Duodenal mucosa (tissue), 2 donors: ENCODE results near the gene GRHL1.
"Not testable (repeated sequence)": the region's sequence is repeated elsewhere in the genome, so short reads cannot be mapped to it uniquely, and the experiment has no call there.

Experiments used
- H3K27ac ChIP-seq: one replicate; pipeline ENCODE4 v1.7.0; 2013; ENCODE audit warnings: low read depth, low read length
- H3K27me3 ChIP-seq, 2 donors: one replicate each; pipeline ENCODE4 v1.7.0; 2013; ENCODE audit warnings: low read length in 2 of 2, control low read depth in 1 of 2; ENCODE audit not compliant: insufficient read depth in 2 of 2, control insufficient read depth in 1 of 2
- H3K36me3 ChIP-seq, 2 donors: one replicate each; pipeline ENCODE4 v1.7.0; 2013; ENCODE audit warnings: low read length in 2 of 2, control low read depth in 1 of 2; ENCODE audit not compliant: insufficient read depth in 2 of 2, control insufficient read depth in 1 of 2
- H3K4me1 ChIP-seq, 2 donors: one replicate each; pipeline ENCODE4 v1.7.0; 2013; ENCODE audit warnings: low read length in 2 of 2, control low read depth in 1 of 2; ENCODE audit not compliant: insufficient read depth in 2 of 2, control insufficient read depth in 1 of 2
- H3K4me3 ChIP-seq, 2 donors: one replicate each; pipeline ENCODE4 v1.7.0; 2013; ENCODE audit warnings: low read length in 2 of 2, low read depth in 1 of 2
- H3K9ac ChIP-seq, 2 donors: one replicate each; pipeline ENCODE4 v1.7.0; 2013; ENCODE audit warnings: low read length in 2 of 2, low read depth in 1 of 2
- H3K9me3 ChIP-seq, 2 donors: one replicate each; pipeline ENCODE4 v1.7.0; 2013; ENCODE audit warnings: low read length in 2 of 2, control low read depth in 1 of 2; ENCODE audit not compliant: control insufficient read depth in 1 of 2

Gene GRHL1

DNA sequence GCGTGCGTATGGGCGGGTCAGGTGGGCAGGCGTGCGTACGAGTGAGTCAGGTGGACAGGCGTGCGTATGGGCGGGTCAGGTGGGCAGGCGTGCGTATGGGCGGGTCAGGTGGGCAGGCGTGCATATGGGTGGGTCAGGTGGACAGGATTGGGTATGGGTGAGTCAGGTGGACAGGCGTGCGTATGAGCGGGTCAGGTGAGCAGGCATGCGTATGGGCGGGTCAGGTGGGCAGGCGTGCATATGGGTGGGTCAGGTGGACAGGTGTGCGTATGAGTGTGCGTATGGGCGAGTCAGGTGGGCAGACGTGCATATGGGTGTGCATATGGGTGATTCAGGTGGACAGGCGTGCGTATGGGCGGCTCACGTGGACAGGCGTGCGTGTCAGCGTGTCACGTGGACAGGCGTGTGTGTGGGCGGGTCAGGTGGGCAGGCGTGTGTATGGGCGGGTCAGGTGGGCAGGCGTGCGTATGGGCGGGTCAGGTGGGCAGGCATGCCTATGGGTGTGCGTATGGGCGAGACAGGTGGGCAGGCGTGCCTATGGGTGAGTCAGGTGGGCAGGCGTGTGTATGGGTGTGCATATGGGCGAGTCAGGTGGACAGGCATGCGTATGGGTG is 64.0 kb downstream of the GRHL1 start:
- H3K4me3 ChIP-seq, H3K27ac ChIP-seq, H3K9ac ChIP-seq, H3K9me3 ChIP-seq, H3K4me1 ChIP-seq, H3K27me3 ChIP-seq, H3K36me3 ChIP-seq: not testable (repeated sequence)

DNA sequence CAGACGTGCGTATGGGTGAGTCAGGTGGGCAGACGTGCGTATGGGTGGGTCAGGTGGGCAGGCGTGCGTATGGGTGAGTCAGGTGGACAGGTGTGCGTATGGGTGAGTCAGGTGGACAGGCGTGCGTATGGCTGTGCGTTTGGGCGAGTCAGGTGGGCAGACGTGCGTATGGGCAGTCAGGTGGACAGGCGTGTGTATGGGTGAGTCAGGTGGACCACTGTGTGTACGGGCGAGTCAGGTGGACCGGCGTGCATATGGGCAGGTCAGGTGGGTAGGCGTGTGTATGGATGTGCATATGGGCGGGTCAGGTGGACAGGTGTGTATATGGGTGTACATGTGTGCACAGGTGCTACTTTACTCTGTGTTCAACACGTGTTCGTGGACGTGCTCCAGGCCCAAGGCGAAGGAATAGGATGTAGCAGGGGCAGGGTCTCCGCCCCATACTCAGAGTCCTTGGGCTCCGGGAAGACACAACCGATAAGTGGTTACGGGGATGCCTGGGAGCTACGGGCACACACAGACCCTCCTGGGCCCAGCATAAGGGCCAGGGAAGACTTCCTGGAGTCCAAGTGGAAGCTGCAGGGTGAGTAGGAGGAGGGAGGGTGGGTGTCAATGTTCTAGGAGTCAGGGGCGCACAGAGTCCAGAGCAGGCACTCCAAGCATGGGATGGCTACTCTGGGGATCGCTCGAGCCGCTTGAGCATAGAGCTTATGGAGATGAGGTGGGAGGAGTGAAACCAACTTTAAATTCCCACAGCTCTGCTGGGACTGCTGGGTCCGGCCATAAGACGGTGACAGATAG is 64.7 kb downstream of the GRHL1 start:
- Histone ChIP-seq H3K9ac (no peak overlapping the region), H3K9me3 (no peaks in the 10 kb centered on the region), H3K27ac (no peak overlapping the region), H3K4me1 (no peaks in the 10 kb centered on the region), H3K27me3 (no peaks in the 10 kb centered on the region), H3K4me3 (no peak overlapping the region), H3K36me3 (no peaks in the 10 kb centered on the region)

DNA sequence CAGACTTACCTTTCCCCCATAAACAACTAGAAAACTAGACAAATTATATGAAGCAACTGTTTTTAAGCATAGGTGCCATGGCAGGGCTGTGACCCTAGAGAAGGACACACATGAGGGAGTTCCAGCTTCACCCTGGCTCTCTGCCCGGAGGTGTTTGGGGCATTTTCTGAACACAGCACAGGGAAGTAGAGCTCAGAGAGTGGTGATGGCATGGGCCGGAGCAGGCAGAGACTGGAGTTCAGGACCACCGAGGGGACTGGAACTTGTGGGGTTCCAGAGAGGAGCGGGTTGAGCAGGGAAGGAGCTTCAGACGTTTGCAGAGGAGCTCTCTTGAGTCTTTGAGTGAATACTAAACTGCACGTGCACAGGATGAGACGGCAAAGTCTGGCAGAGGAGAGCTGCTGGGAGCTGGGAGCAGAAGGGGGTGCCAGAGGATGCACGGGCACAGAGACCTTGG is 65.3 kb downstream of the GRHL1 start:
- no peaks in the 10 kb centered on the region for H3K4me1 ChIP-seq
- H3K9ac ChIP-seq = no peak overlapping the region
- H3K9me3 ChIP-seq = no peaks in the 10 kb centered on the region
- H3K4me3 ChIP-seq = no peak overlapping the region
- H3K36me3 ChIP-seq = no peaks in the 10 kb centered on the region
- H3K27ac ChIP-seq = no peak overlapping the region
- H3K27me3 ChIP-seq = no peaks in the 10 kb centered on the region

DNA sequence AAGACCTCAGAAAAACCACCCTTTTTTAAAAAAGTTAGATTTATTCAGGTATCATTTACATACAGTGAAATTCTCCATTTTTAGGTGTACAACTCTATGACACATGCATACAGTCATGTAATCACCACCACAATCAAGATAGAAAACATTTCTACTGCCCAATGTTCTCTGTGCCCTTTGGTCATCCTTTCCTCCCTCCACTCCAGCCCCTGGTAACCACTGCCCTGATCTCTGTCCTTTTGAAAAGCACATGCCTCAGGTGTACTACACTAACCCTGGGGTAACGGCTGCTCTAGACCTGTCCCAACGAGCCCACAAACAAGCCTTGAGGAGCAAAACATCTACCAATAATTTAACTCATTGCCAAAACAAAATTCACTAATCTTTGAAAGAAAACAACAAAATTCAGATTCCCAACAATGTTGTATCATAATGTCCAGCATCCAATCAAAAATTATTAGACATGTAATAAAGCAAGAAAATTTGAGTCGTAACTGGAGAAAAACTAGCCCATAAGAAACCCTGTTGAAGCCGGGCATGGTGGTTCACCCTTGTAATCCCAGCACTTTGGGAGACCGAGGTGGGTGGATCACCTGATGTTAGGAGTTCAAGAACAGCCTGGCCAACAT is 65.9 kb downstream of the GRHL1 start:
- no peaks in the 10 kb centered on the region for H3K36me3 ChIP-seq
- peaks cover 0 to under 1% of the 10 kb centered on the region in 2 donors for H3K4me1 ChIP-seq
- H3K9ac ChIP-seq = no peak overlapping the region
- no peaks in the 10 kb centered on the region for H3K27me3 ChIP-seq
- H3K27ac ChIP-seq = no peak overlapping the region
- no peaks in the 10 kb centered on the region for H3K9me3 ChIP-seq
- no peak overlapping the region for H3K4me3 ChIP-seq

DNA sequence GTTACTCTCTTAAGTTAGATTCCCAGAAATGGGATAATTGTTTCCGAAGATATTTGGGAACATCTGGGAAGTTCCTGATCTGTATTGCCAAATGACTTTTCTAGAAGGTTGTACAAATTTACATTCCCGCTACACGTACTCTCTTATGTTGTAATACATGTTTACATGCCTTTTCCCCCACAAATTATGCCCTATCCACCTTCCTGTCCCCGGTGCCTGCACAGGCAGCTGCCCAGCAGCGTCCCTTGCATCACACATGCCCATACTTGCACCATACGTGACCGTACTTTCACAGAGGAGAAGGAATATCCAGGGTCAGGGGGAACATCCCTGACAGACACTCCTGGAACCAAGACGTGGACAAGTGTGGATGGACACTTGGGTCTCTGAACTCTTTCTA is 67.7 kb downstream of the GRHL1 start:
- H3K4me1 ChIP-seq = peaks cover 11 to 13% of the 10 kb centered on the region in 2 donors
- H3K27me3 ChIP-seq = no peaks in the 10 kb centered on the region
- no peaks in the 10 kb centered on the region for H3K36me3 ChIP-seq
- H3K9me3 ChIP-seq = no peaks in the 10 kb centered on the region
- H3K9ac ChIP-seq = no peak overlapping the region
- no peak overlapping the region for H3K27ac ChIP-seq
- H3K4me3 ChIP-seq = no peak overlapping the region

DNA sequence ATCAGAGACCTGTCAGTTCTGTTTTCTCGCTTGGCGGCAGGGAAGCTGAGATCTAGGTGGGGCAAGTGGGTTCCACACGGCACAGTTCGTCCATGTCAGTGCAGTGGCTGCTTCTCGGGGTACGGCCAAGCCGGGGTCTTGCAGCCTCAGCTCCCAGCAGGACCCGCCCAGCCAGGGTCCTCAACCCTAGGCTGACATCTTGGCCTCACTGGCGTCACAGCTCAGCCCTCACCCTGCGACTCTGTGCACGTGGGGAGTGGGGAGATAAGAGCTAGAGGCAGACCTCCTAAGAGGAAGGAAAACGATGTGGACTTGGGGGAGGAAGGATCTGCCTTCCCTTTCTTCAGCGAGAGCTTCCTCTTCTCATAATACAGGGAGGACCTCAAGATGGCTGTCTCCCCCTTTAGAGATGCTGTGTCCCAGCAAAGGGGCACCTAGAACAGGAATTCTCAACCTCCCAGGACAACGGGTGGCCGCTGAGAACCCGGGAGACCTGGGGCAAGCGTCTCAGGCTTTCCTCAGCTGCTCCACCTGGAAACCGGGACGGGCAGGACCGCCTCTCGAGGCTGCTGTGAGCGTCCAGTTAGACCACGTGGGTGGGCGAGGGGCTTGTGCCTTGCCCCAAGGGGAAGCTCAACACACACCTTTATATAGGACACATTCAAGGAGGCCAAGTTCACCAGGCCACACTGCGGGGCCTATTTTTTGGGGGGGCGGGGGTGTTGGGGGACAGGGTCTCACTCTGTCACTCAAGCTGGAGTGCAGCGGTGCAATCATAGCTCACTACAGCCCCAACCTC is 68.3 kb downstream of the GRHL1 start:
- H3K4me3 ChIP-seq = no peak overlapping the region
- H3K9me3 ChIP-seq = no peaks in the 10 kb centered on the region
- no peak overlapping the region for H3K9ac ChIP-seq
- H3K36me3 ChIP-seq = no peaks in the 10 kb centered on the region
- peaks cover 11 to 13% of the 10 kb centered on the region in 2 donors for H3K4me1 ChIP-seq
- H3K27me3 ChIP-seq = no peaks in the 10 kb centered on the region
- H3K27ac ChIP-seq = no peak overlapping the region

DNA sequence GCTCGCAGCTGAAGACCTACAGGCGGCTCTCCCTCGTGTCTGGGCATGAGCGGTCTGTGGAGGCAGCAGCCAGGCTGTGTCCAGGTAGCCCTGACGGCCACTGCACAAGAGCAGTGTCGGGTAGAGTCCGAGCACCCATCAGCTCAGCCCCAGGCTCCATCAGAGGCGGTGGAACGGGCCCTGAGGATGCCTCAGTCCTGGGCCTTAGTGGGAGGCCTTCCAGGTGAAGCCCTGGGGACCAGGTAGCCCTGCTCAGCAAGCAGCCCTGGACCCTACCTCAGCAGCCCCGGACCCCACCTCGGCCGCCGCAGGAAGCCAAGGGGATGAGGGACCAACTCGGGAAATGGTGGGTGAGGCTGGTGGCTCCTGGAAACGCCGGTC is 70.5 kb downstream of the GRHL1 start:
- Histone ChIP-seq H3K9ac (no peak overlapping the region), H3K4me3 (no peak overlapping the region), H3K27ac (no peak overlapping the region)

DNA sequence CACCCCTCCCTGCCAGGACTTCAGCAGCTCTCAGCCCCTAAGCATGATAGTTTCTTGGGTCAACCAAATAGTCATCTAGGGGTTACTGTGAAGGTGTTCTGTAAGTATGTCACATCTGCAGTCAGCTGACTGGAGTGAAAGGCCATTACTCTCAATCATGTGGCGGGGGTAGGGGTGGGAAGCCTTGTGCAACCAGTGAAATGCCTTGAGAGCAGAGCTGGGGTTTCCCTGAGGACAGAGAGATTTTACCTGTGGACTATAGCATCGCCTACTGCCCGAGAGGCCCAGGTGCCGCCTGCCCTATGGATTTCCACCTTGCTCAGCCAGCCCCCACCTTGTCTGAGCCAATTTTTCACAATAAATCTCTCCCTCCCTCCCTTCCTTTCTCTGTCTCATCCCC is 71.0 kb downstream of the GRHL1 start:
- H3K9me3 ChIP-seq = no peaks in the 10 kb centered on the region
- no peak overlapping the region for H3K27ac ChIP-seq

More for the DNA sequence above, 70.5 kb downstream of the GRHL1 start:
- Histone ChIP-seq H3K27me3 (no peaks in the 10 kb centered on the region), H3K9me3 (no peaks in the 10 kb centered on the region), H3K36me3 (no peaks in the 10 kb centered on the region), H3K4me1 (peaks cover 11 to 13% of the 10 kb centered on the region in 2 donors)

DNA sequence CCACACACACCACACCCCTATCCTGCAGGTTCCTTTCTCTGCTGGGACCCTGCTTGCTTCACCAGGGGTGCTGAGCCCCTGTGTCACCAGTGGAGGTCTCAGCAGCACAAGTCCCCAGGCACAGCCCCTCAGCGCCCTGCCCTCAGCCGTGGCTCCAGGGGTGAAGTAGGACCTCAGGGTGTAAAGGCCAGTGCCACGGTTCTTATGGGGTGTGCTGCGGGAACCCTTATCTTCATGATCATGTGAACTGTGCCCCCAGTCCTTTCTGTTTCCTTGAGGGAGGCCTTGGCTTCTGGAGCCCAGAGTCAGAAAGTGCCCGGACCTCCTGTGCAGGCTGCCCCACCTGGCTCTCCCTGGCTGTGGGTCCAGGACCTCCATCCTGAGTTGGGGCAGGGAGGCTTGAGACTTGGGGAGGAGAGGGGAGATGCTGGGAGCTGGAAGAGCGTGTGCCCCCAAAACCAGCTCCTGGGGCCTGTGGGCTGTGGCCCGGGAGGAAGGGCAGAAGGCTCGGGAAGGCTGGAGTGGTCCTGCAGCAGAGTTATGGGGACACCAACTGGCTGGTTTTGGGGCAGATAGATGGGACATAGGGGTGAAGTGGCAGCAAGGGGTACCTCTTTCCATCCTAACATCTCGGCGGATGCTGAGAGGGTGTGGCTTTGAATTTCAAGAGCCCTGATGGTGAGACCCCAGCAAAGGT is 71.6 kb downstream of the GRHL1 start:
- Histone ChIP-seq H3K4me1 (peaks cover 11 to 13% of the 10 kb centered on the region in 2 donors), H3K9ac (no peak overlapping the region), H3K4me3 (peak overlapping the region in 1 of 2 donors; percentile 17), H3K9me3 (no peaks in the 10 kb centered on the region), H3K27me3 (no peaks in the 10 kb centered on the region), H3K27ac (no peak overlapping the region), H3K36me3 (no peaks in the 10 kb centered on the region)

More for the DNA sequence above, 71.0 kb downstream of the GRHL1 start:
- Histone ChIP-seq H3K36me3 (no peaks in the 10 kb centered on the region), H3K4me1 (peaks cover 11 to 13% of the 10 kb centered on the region in 2 donors), H3K9ac (no peak overlapping the region), H3K4me3 (peak overlapping the region in 1 of 2 donors; percentile 17), H3K27me3 (no peaks in the 10 kb centered on the region)
